Ascending aorta (tissue), 2 donors: Measurements from ENCODE around the gene FRYL. TPM values are rescaled to one million over a fixed set of nuclear protein-coding genes. Genes with fewer than 3 reads are reported as not detected.

Source experiments
- DNase-seq, 2 donors: peaks; one replicate each; pipeline ENCODE4 v3.0.0-alpha.2; 2019; ENCODE audit warnings: low spot score in 2 of 2
- H3K27ac ChIP-seq, 2 donors: fragments of 200-600 bp; sonication (generic); one replicate each; pipeline ENCODE4 v1.5.1; 2016 to 2017; ENCODE audit warnings: mild to moderate bottlenecking in 1 of 2
- H3K27me3 ChIP-seq: fragments of 200-600 bp; sonication (generic); one replicate; pipeline ENCODE4 v1.5.1; 2017
- H3K36me3 ChIP-seq, 2 donors: fragments of 200-600 bp; sonication (generic); one replicate each; pipeline ENCODE4 v1.5.1; 2016
- H3K4me1 ChIP-seq, 2 donors: fragments of 200-600 bp; sonication (generic); one replicate each; pipeline ENCODE4 v1.5.1; 2016 to 2017; ENCODE audit warnings: mild to moderate bottlenecking in 1 of 2
- H3K4me3 ChIP-seq, 2 donors: fragments of 200-600 bp; sonication (generic); one replicate each; pipeline ENCODE4 v1.5.1; 2016 to 2017; ENCODE audit warnings: mild to moderate bottlenecking in 1 of 2
- H3K9me3 ChIP-seq, 2 donors: fragments of 200-600 bp; sonication (generic); one replicate each; pipeline ENCODE4 v1.5.1; 2016
- intact Hi-C: fragments of 100-400 bp; cut with DNase I; formaldehyde crosslinking; loops from one replicate; pipeline ENCODE4 v1.15.1; 2023
- total RNA-seq: library from RNA; depleted of rRNA; stranded (reverse); fragments of >200 nt; gene quantifications from one replicate; pipeline ENCODE4 v1.1.0, GENCODE V29; 2016
- TF ChIP-seq, protein P1 (sequence below), 3 experiments: fragments of 200-600 bp in 2 of 3; fragments of 450-650 bp in 1 of 3; sonication (generic) in 2 of 3; IDR thresholded peaks; one replicate each; pipeline ENCODE4 v1.5.1; 2016 to 2019; ENCODE audit warnings: antibody characterized with exemption in 3 of 3, mild to moderate bottlenecking in 1 of 3, moderate library complexity in 1 of 3

FRYL gene
- total RNA-seq, 1 donor from 2014 or later: 40.6 TPM

DNA sequence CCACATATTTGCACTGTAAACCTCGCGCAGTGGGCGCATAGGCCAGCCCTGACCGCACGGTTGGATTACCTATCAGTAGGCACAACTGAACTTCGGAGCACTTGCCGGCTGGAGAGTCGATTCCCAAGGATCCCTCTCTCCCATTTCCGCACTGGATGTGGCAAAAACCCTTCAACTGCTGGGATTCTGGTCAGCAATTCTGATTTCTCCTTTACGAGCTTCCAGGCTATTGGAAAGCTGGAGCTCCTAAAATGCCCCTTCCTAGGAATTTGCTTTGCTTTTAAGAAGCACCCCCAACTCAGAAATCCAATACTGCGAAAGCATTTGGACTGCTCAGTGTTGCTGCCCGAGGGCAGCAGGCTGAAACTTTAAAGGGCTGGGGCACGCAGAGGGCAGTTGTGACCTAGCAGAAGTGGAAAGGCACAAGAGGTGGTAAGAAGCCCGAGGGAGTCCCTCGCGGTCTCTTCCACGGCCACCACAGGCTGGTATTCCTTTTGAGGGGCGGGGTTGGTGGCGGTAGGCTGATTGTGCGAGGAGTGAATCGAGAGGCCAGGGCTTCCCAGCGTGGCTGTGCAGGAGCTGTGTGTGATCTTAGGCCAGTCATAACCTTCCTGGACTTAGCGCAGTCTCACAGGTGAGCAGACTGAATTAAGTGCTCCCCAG, 288.4 kb downstream of the FRYL start:
- no peaks in the 10 kb centered on the region for H3K9me3 ChIP-seq
- H3K4me3 ChIP-seq: peak overlapping the region in 1 of 2 donors; percentile 56
- peaks cover 0 to 5% of the 10 kb centered on the region in 2 donors for H3K4me1 ChIP-seq
- intact Hi-C loops: loop anchor here (10.0 kb wide), 1 partner anchor 167 kb away; no protein-coding TSS in a partner anchor
- H3K27me3 ChIP-seq: peaks cover 9% of the 10 kb centered on the region
- H3K36me3 ChIP-seq: no peaks in the 10 kb centered on the region
- no peak overlapping the region for H3K27ac ChIP-seq
- DNase-seq: no peak
- TF ChIP-seq, protein P1, sequence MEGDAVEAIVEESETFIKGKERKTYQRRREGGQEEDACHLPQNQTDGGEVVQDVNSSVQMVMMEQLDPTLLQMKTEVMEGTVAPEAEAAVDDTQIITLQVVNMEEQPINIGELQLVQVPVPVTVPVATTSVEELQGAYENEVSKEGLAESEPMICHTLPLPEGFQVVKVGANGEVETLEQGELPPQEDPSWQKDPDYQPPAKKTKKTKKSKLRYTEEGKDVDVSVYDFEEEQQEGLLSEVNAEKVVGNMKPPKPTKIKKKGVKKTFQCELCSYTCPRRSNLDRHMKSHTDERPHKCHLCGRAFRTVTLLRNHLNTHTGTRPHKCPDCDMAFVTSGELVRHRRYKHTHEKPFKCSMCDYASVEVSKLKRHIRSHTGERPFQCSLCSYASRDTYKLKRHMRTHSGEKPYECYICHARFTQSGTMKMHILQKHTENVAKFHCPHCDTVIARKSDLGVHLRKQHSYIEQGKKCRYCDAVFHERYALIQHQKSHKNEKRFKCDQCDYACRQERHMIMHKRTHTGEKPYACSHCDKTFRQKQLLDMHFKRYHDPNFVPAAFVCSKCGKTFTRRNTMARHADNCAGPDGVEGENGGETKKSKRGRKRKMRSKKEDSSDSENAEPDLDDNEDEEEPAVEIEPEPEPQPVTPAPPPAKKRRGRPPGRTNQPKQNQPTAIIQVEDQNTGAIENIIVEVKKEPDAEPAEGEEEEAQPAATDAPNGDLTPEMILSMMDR (IDR thresholded peaks at IDR 0.05): no peak

DNA sequence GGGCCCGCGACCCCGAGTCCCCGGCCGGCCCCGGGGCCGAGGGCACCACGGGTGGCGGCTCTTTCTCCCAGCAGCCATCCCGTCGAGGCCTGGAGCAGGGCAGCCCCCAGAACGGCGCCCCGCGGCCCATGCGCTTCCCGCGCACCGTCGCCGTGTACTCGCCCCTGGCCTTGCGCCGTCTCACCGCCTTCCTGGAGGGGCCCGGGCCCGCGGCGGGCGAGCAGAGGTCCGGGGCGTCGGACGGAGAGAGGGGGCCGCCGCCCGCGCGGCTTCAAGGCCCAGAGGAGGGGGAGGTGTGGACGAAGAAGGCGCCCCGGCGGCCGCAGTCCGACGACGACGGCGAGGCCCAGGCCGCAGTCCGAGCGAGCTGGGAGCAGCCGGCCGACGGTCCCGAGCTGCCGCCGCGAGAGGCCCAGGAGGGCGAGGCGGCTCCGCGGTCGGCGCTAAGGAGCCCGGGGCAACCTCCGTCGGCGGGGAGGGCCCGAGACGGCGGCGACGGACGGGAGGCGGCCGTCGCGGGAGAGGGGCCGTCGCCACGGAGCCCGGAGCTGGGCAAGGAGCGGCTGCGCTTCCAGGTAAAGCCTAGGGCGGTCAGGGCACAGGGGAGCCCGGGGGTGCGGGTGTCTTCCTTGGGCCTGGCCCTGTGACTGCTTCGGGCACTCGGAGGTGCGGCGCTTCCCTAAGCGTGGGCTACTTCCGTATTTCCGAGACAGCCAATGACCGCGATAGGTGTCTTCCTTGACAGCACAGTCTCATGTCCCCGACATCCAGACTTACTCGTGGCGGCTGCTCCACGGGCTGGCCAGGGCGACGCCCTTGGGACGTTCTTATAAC, 289.2 kb downstream of the FRYL start:
- DNase-seq: no peak
- no peak overlapping the region for H3K27ac ChIP-seq
- H3K36me3 ChIP-seq: no peaks in the 10 kb centered on the region
- peaks cover 0 to 5% of the 10 kb centered on the region in 2 donors for H3K4me1 ChIP-seq
- TF ChIP-seq, protein P1 (IDR thresholded peaks at IDR 0.05): no peak
- H3K4me3 ChIP-seq: peak overlapping the region; percentile 49 to 56
- intact Hi-C loops: loop anchor here (10.0 kb wide), 1 partner anchor 166 kb away; no protein-coding TSS in a partner anchor
- H3K9me3 ChIP-seq: no peaks in the 10 kb centered on the region
- peaks cover 9% of the 10 kb centered on the region for H3K27me3 ChIP-seq

DNA sequence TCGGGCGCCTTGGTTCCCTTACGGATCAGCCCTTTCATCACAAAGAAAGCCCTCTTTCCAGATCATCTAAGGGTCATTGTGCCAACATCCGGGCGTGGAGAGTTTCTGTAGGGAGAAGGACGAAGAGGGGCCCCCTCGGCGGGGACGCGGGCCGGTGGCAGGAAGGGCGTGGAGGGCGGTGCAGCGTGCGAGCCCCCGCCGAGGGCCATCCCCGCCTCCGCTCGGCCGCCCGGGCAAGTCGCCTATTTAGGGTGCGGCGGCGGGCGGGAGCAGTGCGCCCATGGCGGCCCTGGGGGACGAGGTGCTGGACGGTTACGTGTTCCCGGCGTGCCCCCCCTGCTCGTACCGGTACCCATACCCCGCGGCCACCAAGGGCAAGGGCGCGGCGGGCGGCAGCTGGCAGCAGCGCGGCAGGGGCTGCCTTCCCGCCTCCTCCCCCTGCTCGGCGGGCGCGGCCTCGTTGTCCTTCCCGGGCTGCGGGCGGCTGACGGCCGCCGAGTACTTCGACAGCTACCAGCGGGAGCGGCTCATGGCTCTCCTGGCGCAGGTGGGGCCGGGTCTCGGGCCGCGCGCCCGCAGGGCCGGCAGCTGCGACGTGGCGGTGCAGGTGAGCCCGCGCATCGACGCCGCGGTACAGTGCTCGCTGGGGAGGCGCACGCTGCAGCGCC, 289.9 kb downstream of the FRYL start, which contains the start of gene ZAR1:
Gene ZAR1 (plus strand): TSS at position 241 of the 668 bp plus-strand sequence. CDS start 40 bp downstream, at position 281.
- Histone ChIP-seq H3K4me3 (peak within 1 kb of the TSS; percentile 49 to 56), H3K27me3 (peaks cover 9% of the 10 kb centered on the region), H3K4me1 (peaks cover 0 to 5% of the 10 kb centered on the region in 2 donors), H3K36me3 (no peaks in the 10 kb centered on the region), H3K27ac (no peak within 1 kb of the TSS), H3K9me3 (no peaks in the 10 kb centered on the region)
- intact Hi-C loops: loop anchor here (10.0 kb wide), 1 partner anchor 165 kb away; no protein-coding TSS in a partner anchor
- TF ChIP-seq, protein P1 (IDR thresholded peaks at IDR 0.05): no peak
- no peak for DNase-seq

DNA sequence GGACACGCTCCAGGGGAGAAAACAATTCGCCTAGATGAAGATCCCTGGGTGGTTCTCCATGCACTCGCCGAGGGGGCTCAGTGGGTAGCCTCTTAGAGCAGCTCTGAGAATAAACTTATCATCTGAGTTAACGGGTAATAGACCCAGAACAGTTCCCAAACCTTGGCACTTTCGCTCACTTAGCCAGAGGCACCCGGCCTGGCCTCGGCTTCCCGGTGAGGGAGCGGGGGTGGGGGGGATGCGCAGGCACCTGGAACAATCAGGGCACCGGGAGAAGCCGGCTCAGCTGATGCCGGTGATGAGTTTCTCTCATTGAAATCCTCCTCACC, 290.4 kb downstream of the FRYL start:
- TF ChIP-seq, protein P1 (IDR thresholded peaks at IDR 0.05): no peak
- Histone ChIP-seq H3K4me3 (peak overlapping the region; percentile 49 to 56), H3K27ac (no peak overlapping the region)

DNA sequence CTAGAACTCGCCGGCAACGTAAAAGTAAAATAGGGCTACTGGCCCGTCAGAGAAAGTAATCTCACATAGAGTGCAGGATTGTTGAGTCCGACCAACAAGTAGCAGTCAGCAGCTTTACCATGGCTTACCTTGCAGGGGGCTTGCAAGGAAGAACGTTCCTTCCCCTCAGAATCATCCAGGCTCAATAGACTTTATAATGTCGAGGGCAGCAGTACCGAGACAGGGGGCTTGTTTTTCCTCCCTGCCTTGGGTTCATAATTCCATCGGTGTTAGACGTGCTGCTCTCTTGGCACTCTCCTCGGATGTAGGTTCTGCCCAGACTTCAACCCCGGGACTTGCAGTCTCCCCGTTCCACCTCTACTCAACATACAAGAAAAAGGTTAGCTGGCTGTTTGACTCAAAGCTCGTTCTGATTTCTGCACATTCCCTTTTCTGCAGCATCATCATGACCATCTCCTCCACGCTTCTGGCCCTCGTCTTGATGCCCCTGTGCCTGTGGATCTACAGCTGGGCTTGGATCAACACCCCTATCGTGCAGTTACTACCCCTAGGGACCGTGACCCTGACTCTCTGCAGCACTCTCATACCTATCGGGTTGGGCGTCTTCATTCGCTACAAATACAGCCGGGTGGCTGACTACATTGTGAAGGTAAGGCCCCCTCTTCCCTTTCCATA, 295.4 kb downstream of the FRYL start:
- H3K9me3 ChIP-seq: no peaks in the 10 kb centered on the region
- H3K4me3 ChIP-seq: no peak overlapping the region
- DNase-seq: no peak
- intact Hi-C loops: no loop called here
- TF ChIP-seq, protein P1 (IDR thresholded peaks at IDR 0.05): no peak
- no peak overlapping the region for H3K27ac ChIP-seq
- no peaks in the 10 kb centered on the region for H3K36me3 ChIP-seq
- H3K4me1 ChIP-seq: peaks cover under 1 to 5% of the 10 kb centered on the region in 2 donors
- peaks cover 9% of the 10 kb centered on the region for H3K27me3 ChIP-seq

More for the DNA sequence above, 290.4 kb downstream of the FRYL start:
- DNase-seq: no peak
- intact Hi-C loops: loop anchor here (10.0 kb wide), 1 partner anchor 165 kb away; no protein-coding TSS in a partner anchor
- peaks cover 0 to 5% of the 10 kb centered on the region in 2 donors for H3K4me1 ChIP-seq
- peaks cover 9% of the 10 kb centered on the region for H3K27me3 ChIP-seq
- H3K9me3 ChIP-seq: no peaks in the 10 kb centered on the region
- H3K36me3 ChIP-seq: no peaks in the 10 kb centered on the region
